ENCODE results near the gene NEURL2. TPM values are rescaled to one million over a fixed set of nuclear protein-coding genes. Genes with fewer than 3 reads are reported as not detected.

Gene NEURL2
- total RNA-seq, 4 donors from 2014 or later = 4.2 to 11.5 (median 5.7) TPM

DNA sequence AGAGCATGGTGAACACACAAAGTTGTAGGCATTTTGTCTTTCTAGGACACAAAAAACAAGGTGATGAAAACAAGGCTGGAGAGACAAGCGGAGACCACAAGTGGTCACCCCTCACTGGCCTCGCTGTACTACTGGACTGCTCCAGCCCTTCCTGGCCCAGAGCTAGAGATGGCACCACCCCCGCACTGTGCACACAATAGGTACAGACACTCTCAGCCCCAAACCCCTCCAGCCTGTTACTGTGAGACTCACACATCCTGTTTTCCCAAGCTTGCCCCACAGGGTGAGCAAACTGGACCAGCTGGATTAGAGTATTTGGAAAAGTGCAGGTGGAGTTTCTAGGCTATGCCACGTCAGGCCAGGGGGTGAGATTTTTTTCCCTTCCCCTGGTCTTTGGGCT is 18.4 kb downstream of the NEURL2 start:
- TF ChIP-seq, protein P1, sequence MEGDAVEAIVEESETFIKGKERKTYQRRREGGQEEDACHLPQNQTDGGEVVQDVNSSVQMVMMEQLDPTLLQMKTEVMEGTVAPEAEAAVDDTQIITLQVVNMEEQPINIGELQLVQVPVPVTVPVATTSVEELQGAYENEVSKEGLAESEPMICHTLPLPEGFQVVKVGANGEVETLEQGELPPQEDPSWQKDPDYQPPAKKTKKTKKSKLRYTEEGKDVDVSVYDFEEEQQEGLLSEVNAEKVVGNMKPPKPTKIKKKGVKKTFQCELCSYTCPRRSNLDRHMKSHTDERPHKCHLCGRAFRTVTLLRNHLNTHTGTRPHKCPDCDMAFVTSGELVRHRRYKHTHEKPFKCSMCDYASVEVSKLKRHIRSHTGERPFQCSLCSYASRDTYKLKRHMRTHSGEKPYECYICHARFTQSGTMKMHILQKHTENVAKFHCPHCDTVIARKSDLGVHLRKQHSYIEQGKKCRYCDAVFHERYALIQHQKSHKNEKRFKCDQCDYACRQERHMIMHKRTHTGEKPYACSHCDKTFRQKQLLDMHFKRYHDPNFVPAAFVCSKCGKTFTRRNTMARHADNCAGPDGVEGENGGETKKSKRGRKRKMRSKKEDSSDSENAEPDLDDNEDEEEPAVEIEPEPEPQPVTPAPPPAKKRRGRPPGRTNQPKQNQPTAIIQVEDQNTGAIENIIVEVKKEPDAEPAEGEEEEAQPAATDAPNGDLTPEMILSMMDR (IDR thresholded peaks at IDR 0.05) = no peak
- TF ChIP-seq POLR2A (IDR thresholded peaks at IDR 0.05) (no peak), POLR2AphosphoS5 (IDR thresholded peaks at IDR 0.05) (no peak), EP300 (IDR thresholded peaks at IDR 0.05) (no peak)
- Histone ChIP-seq H3K27me3 (no peaks in the 10 kb centered on the region), H3K4me3 (no peak overlapping the region), H3K4me1 (peaks cover 2% of the 10 kb centered on the region), H3K36me3 (peaks cover 4% of the 10 kb centered on the region), H3K27ac (no peak overlapping the region), H3K9me3 (no peaks in the 10 kb centered on the region)
- 92% methylated on average over 3 of the region's 4 CpGs for WGBS
- no peak for DNase-seq (ENCODE audit: low spot score in 2 of 2)

DNA sequence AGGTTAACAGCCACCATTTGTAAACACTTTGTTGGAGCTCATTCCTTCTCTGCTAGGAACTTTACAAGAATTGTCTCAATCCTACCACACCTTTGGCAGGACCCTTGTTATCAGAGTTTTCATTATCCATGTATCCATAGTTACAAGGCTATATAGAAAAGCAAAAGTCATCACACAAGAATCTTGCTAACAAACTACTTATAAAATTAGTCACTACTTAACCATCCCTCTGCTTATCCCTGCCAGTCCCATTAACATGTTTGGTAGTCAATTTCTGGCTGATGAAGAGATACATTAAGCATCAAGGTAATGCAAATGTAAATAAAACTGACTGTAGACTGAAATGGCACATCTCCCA is 23.2 kb downstream of the NEURL2 start:
- H3K9me3 ChIP-seq = no peaks in the 10 kb centered on the region
- H3K27me3 ChIP-seq = no peaks in the 10 kb centered on the region
- H3K36me3 ChIP-seq = no peaks in the 10 kb centered on the region
- H3K4me3 ChIP-seq = no peak overlapping the region
- no peak overlapping the region for H3K27ac ChIP-seq
- H3K4me1 ChIP-seq = no peaks in the 10 kb centered on the region
- TF ChIP-seq POLR2AphosphoS5 (IDR thresholded peaks at IDR 0.05) (no peak), POLR2A (IDR thresholded peaks at IDR 0.05) (no peak), EP300 (IDR thresholded peaks at IDR 0.05) (no peak)
- TF ChIP-seq, protein P1 (IDR thresholded peaks at IDR 0.05) = no peak
- no peak for DNase-seq (ENCODE audit: low spot score in 2 of 2)

DNA sequence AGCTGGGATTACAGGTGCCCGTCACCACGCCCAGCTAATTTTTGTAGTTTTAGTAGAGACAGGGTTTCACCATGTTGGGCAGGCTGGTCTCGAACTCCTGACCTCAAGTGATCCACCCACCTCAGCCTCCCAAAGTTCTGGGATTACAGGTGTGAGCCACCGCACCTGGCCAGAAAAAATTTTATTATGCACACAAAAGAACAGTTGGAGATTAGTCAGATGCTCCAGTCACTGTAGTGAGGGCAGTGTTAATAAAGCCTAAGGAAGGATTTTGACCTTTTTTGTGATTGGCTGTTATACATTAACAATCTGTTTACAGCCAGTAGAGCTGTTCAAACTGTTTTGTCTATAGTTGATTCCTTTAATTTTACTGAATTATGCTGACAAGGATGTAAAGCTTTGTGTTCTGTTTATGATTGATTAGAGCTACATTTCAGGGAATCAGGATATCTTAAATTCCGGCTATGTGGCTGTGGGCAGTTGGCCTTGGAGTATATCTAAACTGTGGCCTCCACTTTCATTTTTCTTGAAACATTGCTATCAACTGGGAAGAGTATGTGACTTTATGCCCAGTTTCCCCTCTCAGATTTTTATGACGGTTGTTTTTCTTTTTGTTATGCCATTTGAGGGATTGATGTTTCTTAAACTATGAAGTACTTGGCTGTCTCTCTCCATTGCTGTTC is 23.7 kb downstream of the NEURL2 start:
- WGBS = 86% methylated on average over 6 of the region's 6 CpGs
- no peak for TF ChIP-seq POLR2AphosphoS5 (IDR thresholded peaks at IDR 0.05)
- TF ChIP-seq POLR2A (IDR thresholded peaks at IDR 0.05) = no peak
- TF ChIP-seq, protein P1 (IDR thresholded peaks at IDR 0.05) = no peak
- TF ChIP-seq EP300 (IDR thresholded peaks at IDR 0.05) = no peak
- H3K36me3 ChIP-seq = no peaks in the 10 kb centered on the region
- H3K27ac ChIP-seq = no peak overlapping the region
- DNase-seq (ENCODE audit: low spot score in 2 of 2) = no peak
- H3K4me1 ChIP-seq = no peaks in the 10 kb centered on the region
- H3K9me3 ChIP-seq = no peaks in the 10 kb centered on the region
- no peak overlapping the region for H3K4me3 ChIP-seq
- H3K27me3 ChIP-seq = no peaks in the 10 kb centered on the region

DNA sequence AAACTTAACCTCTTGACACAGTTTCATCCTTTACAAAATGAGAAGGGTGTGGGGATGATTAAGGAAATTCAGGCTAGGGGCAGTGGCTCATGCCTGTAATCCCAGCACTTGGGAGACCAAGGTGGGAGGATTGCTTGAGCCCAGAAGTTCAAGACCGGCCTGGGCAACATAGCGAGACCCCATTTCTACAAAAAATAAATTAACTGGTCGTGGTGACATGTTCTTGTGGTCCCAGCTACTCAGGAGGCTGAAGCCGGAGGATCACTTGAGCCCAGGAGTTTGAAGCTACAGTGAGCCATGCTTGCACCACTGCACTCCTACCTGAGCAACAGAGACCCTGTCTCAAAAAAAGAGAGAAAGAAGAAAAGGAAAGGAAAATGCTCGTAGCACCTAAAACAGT is 24.6 kb downstream of the NEURL2 start:
- no peaks in the 10 kb centered on the region for H3K9me3 ChIP-seq
- no peaks in the 10 kb centered on the region for H3K4me1 ChIP-seq
- no peaks in the 10 kb centered on the region for H3K36me3 ChIP-seq
- DNase-seq (ENCODE audit: low spot score in 2 of 2) = no peak
- H3K27ac ChIP-seq = no peak overlapping the region
- TF ChIP-seq POLR2A (IDR thresholded peaks at IDR 0.05) = no peak
- no peak for TF ChIP-seq POLR2AphosphoS5 (IDR thresholded peaks at IDR 0.05)
- H3K4me3 ChIP-seq = no peak overlapping the region
- H3K27me3 ChIP-seq = no peaks in the 10 kb centered on the region
- WGBS = 91% methylated on average over 5 of the region's 5 CpGs

DNA sequence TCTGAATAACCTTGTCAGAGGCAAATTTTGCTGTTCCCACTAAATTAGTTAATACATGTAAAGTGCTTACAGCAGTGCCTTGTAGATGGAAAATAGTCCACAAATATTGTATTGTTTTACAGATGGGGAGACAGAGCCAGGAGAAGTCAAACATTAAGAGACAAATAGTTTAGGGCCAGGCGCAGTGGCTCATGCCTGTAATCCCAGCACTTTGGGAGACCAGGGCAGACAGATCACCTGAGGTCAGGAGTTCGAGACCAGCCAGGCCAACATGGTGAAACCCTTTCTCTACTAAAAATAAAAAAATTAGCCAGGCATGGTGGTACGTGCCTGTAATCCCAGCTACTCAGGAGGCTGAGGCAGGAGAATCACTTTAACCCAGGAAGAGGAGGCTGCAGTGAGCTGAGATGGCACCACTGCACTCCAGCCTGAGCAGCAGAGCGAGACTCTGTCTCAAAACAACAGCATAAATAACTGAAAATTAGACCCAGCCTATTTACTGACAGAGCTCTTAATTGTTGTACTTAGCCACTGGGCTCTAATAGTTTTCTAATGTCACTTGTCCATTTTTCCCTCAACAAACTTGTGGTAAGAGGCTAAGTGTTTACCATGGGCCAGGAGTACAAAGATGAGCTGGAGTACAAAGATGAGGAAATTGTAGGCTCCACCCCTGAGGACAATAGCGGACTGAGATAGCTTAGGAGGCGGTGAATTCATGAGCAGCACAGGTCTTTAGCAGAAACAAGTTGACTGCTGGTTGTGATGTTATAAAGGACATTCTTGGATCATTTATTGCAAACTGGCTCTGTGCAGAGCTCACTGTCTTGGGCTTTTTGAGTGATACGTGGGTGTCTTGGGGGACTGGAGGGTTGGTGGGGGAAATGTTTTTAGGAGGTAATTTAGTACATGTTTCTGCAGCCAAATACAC is 27.2 kb downstream of the NEURL2 start:
- WGBS = 82% methylated on average over 7 of the region's 7 CpGs

More for the DNA sequence above, 27.2 kb downstream of the NEURL2 start:
- Histone ChIP-seq H3K27ac (no peak overlapping the region), H3K9me3 (no peaks in the 10 kb centered on the region), H3K4me3 (no peak overlapping the region), H3K27me3 (no peaks in the 10 kb centered on the region), H3K36me3 (no peaks in the 10 kb centered on the region), H3K4me1 (no peaks in the 10 kb centered on the region)
- no peak for DNase-seq (ENCODE audit: low spot score in 2 of 2)
- TF ChIP-seq, protein P1 (IDR thresholded peaks at IDR 0.05) = no peak
- TF ChIP-seq POLR2A (IDR thresholded peaks at IDR 0.05) (no peak), EP300 (IDR thresholded peaks at IDR 0.05) (no peak), POLR2AphosphoS5 (IDR thresholded peaks at IDR 0.05) (no peak)

Measured in suprapubic skin (tissue), 4 donors.